Stimulated activated CD8-positive, alpha-beta memory T cell treated with anti-CD3 and anti-CD28 coated beads, Interleukin-7, amount 100 ng/mL, for 4 hours (primary cell): ENCODE measurements around the gene DLX4.

ENCODE experiments used
- DNase-seq, 2 donors: peaks; one replicate each; pipeline ENCODE4 v3.0.0-alpha.2; 2020; ENCODE audit warnings: low read depth in 2 of 2

Gene DLX4

GRCh38 chr17:49968405-49969133, 421 bp upstream of the DLX4 start:
- DNase-seq: peak; percentile 29 to 59

- no peak for DNase-seq
These were observed 902 bp downstream of the DLX4 start for GRCh38 chr17:49969795-49970389.

DNA sequence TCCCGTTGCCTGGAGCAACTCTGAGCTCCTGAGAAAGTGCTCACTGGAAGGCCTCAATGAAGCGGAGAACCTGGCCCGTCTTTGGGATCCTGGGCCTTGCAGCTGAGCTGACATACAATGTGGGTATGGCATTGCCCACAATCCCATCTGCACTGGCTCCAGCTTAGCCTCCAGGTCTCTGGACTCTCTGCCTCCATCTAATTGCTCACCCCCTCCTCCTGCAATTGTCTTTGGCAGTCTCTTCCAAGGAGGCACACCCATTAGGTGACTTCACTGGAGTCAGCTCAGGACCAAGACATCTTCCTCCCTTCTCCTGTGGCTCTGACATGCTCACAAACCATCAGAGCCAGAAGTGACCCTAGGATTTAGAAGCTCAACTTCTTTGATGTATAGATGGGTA, 1.5 kb downstream of the DLX4 start:
- DNase-seq: no peak

- no peak for DNase-seq
These were observed 2.3 kb downstream of the DLX4 start for GRCh38 chr17:49971199-49971847.

- DNase-seq: no peak
These were observed 3.0 kb downstream of the DLX4 start for GRCh38 chr17:49971848-49972485.

GRCh38 chr17:49972486-49973270, 3.7 kb downstream of the DLX4 start:
- no peak for DNase-seq

DNA sequence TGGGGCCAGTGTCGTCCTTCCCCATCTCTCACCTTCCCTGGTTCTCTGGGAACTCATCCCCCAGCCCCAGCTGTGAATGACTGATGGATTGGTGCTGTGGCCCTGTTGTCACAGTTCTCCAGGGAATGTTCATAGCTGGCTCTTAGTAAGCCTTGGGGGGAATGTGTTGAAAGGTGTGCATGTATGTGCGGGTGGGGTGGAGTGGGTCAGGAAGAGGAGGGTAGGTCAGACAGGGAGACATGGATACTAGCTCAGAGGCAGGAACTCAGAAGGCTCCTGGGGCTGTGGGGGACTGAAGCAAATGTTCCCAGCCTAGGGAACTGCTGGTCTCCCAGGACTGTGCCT, 4.3 kb downstream of the DLX4 start:
- no peak for DNase-seq

GRCh38 chr17:49975531-49975930, 6.5 kb downstream of the DLX4 start:
- DNase-seq: no peak

DNA sequence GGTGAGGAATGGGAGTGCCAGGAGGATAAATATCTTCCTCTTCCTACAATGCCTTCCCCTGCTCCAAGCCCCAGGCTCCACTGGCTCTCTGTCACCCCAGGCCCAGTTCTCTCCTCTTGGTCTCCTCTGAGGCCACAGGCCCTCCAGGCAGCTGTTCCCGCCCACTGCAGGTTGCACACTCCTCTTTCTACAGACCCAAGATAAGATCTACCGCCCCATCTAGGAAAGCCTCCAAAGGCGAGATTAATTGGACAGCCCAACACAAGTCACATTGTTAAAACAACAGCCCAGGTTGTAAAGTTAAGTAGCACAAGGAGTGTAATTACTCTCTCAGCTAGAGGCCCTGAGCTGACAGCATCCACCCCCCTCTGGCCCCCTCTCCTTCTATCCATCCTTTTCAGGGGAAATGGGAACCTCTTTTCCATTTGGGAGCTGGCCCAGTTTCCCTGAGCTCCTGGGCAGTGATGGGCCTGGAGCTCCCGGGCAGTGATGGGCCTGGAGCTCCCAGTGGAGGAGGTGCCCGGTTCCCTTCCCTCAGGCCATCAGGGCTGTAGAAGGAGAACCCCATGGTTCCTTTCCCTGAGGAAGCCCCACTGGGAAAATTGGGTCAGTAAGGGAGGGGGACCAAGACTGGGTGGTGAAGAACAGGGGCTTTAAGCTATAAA, 7.3 kb downstream of the DLX4 start:
- no peak for DNase-seq

- no peak for DNase-seq
These were observed 7.8 kb downstream of the DLX4 start for GRCh38 chr17:49976828-49977202.

GRCh38 chr17:49977463-49978389, 8.7 kb downstream of the DLX4 start:
- no peak for DNase-seq

GRCh38 chr17:49978501-49978900, 9.5 kb downstream of the DLX4 start:
- DNase-seq: no peak

GRCh38 chr17:49979748-49980479, 10.9 kb downstream of the DLX4 start:
- no peak for DNase-seq

GRCh38 chr17:49980703-49981197, 11.8 kb downstream of the DLX4 start:
- no peak for DNase-seq

DNA sequence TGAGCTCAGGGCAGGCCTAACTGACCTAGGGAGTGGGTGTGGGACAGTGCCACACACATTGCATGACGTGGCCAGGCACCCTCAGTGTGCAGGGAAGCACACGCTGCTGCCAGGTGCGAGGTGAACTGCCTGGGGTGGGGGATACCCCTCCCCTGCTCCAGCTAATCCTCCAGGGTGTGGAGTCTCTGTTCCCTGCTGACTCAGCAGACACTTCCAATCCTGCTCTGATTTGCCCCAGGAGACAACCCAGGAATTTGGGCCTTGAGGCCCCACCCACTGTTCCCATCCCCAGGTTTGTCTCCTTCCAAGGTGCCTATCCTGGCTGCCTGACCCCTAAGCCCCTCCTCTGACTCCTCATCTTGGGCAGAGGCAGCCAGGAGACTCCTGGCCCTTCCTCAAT, 15.3 kb downstream of the DLX4 start:
- no peak for DNase-seq

DNA sequence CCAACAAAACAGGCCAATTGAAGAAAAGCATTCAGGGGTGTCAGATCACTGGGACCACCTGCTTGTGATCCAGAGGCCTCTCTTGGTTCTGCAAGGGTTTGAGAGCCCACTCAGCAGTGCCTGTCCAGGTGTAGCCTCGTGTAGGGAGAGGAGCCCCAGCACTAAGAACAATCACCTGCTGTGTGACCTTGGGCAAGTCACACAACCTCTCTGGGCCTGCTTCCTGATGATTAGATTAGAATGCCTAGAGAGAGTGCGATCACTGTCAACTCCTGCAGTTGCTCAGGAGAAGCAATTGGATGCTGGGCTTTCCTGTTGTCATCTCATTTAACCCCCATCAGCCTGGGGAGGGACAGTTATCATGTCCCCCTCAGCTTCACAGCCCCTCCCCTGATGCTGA, 15.8 kb downstream of the DLX4 start:
- no peak for DNase-seq

DNA sequence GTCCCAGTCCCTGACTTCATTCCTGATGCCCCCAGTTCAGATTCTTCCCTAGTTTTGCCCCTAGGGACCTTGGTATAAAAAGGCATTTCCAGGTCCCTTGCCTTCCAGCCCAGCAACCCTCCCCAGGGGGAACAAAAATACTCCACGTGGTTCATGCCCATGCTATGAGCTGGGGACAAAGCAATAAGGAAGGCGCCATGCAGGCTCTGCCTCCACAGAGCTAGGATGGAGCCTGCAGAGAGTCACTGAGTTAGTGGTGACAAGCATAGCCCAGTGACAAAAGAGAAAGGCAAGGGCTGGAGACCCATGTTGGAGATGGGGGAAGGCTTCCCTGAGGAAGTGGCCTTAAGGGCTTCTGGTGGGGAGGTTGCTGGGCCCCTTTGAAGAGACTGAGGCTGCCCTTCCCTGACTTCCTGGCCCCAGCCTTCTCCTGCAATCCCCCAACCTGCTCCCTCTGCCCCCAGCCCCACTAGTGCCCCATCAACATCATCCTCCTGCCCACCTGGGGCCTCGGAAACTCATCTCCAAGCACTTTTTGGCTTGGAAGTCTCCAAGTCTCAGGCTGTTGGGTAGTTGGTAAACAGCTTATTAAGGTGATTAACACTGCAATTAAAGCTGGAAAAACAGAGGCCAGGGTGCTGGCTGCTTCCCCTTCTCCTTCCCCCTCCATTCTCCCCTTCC, 16.5 kb downstream of the DLX4 start:
- no peak for DNase-seq

DNA sequence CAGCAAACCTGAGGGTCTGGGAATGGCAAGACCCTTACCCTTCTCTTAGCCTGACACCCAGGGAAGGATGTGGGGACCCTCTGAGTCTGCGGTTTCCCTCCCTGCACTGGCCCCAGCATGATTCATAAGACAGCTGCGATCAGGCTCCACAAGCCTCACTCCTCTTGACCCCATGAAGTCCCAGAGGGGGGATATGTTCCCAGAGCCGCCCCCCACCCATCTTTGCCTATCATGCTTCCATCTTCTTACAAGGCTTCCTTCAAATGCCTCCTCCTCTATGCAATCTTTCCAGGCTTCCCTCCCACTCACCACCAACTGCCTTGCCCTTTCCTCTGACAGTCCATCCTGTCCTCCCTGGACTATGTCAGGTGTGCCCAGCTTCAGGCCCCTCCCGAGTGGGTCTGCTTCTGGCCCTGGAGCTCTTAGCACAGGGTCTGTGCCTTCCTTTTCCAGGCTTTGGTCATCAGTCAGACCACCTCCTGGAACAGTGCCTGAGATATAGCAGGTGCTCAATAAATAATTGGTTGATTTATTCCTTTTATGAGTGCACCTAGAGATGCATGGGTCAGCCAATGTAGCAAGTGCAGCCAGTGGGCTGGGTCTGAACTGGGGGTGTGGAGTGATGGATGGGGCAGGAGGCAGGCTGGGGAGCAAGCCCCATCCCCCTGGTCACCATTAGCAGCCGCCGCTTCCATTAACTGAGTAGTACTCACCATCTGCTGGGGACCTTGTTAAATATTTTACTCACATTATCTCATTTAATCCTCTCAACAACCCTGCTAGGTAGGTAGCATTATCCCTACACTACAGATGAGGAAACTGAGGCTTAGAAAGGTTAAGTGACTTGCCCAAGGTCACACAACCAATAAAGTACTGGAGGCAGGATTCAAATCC, 17.7 kb downstream of the DLX4 start:
- no peak for DNase-seq
